NT2/D1 (cell line): ENCODE results near the gene LDLRAD4.

Source experiments
- DNase-seq: peaks from one replicate; pipeline ENCODE4 v3.0.0-alpha.2; 2011; ENCODE audit warnings: low read depth, low spot score
- H3K27me3 ChIP-seq: 2 replicates; pipeline ENCODE4 v1.6.0; 2011; ENCODE audit warnings: mild to moderate bottlenecking; ENCODE audit not compliant: insufficient read length, insufficient read depth
- H3K36me3 ChIP-seq: 2 replicates; pipeline ENCODE4 v1.6.1; 2011; ENCODE audit warnings: mild to moderate bottlenecking, low read length, mixed read lengths; ENCODE audit not compliant: insufficient read depth, insufficient read length
- H3K4me1 ChIP-seq: 2 replicates; pipeline ENCODE4 v1.5.1; 2011; ENCODE audit not compliant: insufficient read depth, insufficient read length
- H3K4me3 ChIP-seq: 2 replicates; pipeline ENCODE4 v1.5.1; 2011; ENCODE audit warnings: low read depth; ENCODE audit not compliant: insufficient read length
- H3K9ac ChIP-seq: 2 replicates; pipeline ENCODE4 v1.6.0; 2011; ENCODE audit warnings: low read depth; ENCODE audit not compliant: insufficient read length
- H3K9me3 ChIP-seq: 2 replicates; pipeline ENCODE4 v1.5.1; 2011; ENCODE audit warnings: mild to moderate bottlenecking, low read length; ENCODE audit not compliant: insufficient read depth
- SUZ12 ChIP-seq: IDR thresholded peaks from 2 replicates; pipeline ENCODE4 v1.6.1; 2011; ENCODE audit not compliant: insufficient read length, insufficient read depth; ENCODE audit errors: extremely low read depth
- YY1 ChIP-seq: IDR thresholded peaks from 2 replicates; pipeline ENCODE4 v1.6.1; 2011; ENCODE audit not compliant: insufficient read length, insufficient read depth
- ZNF274 ChIP-seq: IDR thresholded peaks from 2 replicates; pipeline ENCODE4 v1.6.1; 2011; ENCODE audit warnings: mild to moderate bottlenecking, low read depth, low read length

Gene LDLRAD4

DNA sequence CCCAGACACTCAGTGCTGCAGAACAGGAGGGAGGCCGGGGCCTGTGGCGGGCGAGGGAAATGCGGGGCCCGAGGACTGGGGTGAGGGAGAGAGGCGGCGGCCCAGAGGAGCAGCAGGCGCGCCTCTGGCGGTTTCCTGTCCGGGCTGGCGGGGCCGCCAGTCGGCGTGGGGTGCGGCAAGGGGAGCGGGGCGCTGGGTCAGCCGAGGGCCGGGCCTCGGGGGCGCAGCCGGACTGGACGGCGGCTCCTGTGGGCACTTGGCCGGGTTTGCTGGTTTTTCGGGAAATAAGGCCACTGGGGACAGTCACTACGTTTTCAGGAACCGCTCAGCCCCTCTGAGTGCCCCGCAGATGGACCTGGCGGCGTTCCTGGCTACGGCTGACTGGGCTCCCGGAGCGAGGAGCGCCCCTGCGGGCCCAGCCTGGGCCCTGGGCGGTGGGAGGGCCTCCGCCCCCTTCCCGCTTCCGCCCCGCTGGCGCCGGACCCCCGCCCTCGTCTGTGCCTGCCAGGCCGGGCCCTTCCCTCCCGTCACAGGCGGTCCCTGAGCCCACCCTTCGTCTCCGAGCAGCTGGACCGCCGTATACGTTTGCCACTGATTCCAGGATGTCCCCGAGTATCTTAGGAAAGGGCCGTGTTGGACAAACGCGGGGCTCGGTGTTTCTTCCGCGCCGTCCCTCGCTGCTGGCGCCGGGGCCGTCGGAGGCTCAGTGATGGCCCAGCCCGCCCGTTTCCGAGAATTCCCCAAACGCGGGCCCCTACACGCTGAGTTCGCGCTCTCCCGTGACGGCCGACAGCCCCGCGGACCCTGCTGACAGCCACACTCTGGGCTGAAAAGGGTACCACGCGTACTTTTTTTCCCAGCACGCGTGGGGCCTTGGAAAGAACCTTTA, 423.2 kb downstream of the LDLRAD4 start:
- no peaks in the 10 kb centered on the region for H3K4me1 ChIP-seq
- H3K36me3 ChIP-seq = no peaks in the 10 kb centered on the region
- H3K27me3 ChIP-seq = no peaks in the 10 kb centered on the region
- TF ChIP-seq YY1 (no peak), SUZ12 (no peak), ZNF274 (no peak)
- no peak overlapping the region for H3K4me3 ChIP-seq
- H3K9ac ChIP-seq = no peak overlapping the region
- no peak for DNase-seq
- no peaks in the 10 kb centered on the region for H3K9me3 ChIP-seq

- no peak for TF ChIP-seq SUZ12
- TF ChIP-seq ZNF274 = no peak
- TF ChIP-seq YY1 = no peak
- H3K9me3 ChIP-seq = no peaks in the 10 kb centered on the region
- H3K4me3 ChIP-seq = no peak overlapping the region
- H3K4me1 ChIP-seq = no peaks in the 10 kb centered on the region
- no peak for DNase-seq
- H3K9ac ChIP-seq = no peak overlapping the region
- H3K36me3 ChIP-seq = no peaks in the 10 kb centered on the region
- H3K27me3 ChIP-seq = no peaks in the 10 kb centered on the region
These were observed 423.9 kb downstream of the LDLRAD4 start for GRCh38 chr18:13642440-13642827.

- no peaks in the 10 kb centered on the region for H3K4me1 ChIP-seq
- H3K9me3 ChIP-seq = no peaks in the 10 kb centered on the region
- no peak overlapping the region for H3K9ac ChIP-seq
- no peak overlapping the region for H3K4me3 ChIP-seq
- no peak for TF ChIP-seq ZNF274
- no peak for TF ChIP-seq YY1
- no peak for TF ChIP-seq SUZ12
- no peaks in the 10 kb centered on the region for H3K27me3 ChIP-seq
- no peak for DNase-seq
- H3K36me3 ChIP-seq = no peaks in the 10 kb centered on the region
These were observed 424.7 kb downstream of the LDLRAD4 start for GRCh38 chr18:13643261-13643751.

DNA sequence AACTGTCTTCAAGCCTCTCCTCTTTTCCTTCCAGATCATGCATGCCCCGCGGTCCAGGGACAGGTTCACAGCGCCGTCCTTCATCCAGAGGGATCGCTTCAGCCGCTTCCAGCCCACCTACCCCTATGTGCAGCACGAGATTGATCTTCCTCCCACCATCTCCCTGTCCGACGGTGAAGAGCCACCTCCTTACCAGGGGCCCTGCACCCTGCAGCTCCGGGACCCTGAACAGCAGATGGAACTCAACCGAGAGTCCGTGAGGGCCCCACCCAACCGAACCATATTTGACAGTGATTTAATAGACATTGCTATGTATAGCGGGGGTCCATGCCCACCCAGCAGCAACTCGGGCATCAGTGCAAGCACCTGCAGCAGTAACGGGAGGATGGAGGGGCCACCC, 426.5 kb downstream of the LDLRAD4 start:
- Histone ChIP-seq H3K9me3 (no peaks in the 10 kb centered on the region), H3K9ac (no peak overlapping the region), H3K36me3 (no peaks in the 10 kb centered on the region), H3K27me3 (no peaks in the 10 kb centered on the region), H3K4me1 (no peaks in the 10 kb centered on the region), H3K4me3 (no peak overlapping the region)
- DNase-seq = no peak
- TF ChIP-seq ZNF274 = no peak
- TF ChIP-seq SUZ12 = no peak
- no peak for TF ChIP-seq YY1

DNA sequence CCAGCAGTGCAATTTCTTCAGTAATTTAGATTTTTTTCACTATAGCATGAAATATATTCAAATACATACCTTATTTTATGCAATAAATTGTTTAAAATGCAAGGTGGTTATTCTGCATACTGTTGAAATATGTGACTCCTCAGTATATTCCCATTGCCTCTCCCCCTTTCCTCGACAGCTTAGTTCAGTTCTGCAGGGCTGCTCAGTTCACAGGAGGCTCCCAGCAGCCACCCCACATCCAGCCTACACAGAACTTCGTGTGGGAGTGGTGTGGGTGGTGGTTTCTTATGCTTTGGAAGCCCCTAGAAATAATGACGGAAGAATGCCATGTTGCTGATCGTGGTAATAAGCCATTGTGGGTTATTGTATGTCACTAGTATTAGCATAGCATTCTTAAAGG, 428.1 kb downstream of the LDLRAD4 start:
- Histone ChIP-seq H3K27me3 (no peaks in the 10 kb centered on the region), H3K4me3 (no peak overlapping the region), H3K36me3 (no peaks in the 10 kb centered on the region), H3K9me3 (no peaks in the 10 kb centered on the region), H3K4me1 (no peaks in the 10 kb centered on the region), H3K9ac (no peak overlapping the region)
- no peak for DNase-seq
- TF ChIP-seq YY1 (no peak), SUZ12 (no peak), ZNF274 (no peak)

DNA sequence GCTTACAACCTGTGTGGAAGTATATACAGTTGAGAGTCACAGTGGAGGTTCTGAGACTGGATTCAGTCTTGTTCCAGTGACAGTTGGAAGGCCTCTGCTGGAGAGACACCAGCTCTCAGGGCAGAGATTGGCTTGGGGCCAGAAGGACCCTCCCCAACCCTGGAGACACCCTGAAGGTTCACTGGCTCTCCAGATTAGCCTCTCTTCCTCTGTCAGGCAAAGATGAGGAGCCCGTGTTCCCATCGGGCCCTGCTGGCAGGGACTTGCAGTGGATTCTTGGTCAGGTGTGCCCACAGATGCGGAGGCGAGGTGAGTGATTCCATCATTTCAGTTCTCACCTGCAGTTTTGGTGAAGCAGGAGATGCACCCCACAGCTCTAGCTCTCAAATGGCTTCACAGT, 429.2 kb downstream of the LDLRAD4 start:
- Histone ChIP-seq H3K27me3 (no peaks in the 10 kb centered on the region), H3K9ac (no peak overlapping the region), H3K9me3 (no peaks in the 10 kb centered on the region), H3K4me3 (no peak overlapping the region), H3K4me1 (no peaks in the 10 kb centered on the region), H3K36me3 (no peaks in the 10 kb centered on the region)
- no peak for DNase-seq
- TF ChIP-seq SUZ12 (no peak), YY1 (no peak), ZNF274 (no peak)
